GM12873 (cell line): ENCODE measurements around the gene SLC35E2B.

Source experiments
- TF ChIP-seq, protein P1 (sequence below): IDR thresholded peaks from 2 replicates; pipeline ENCODE4 v1.5.1; 2012; ENCODE audit warnings: low read depth, mild to moderate bottlenecking, moderate library complexity, low read length, control low read depth; ENCODE audit not compliant: insufficient read depth; ENCODE audit errors: missing control alignments

Gene SLC35E2B

DNA sequence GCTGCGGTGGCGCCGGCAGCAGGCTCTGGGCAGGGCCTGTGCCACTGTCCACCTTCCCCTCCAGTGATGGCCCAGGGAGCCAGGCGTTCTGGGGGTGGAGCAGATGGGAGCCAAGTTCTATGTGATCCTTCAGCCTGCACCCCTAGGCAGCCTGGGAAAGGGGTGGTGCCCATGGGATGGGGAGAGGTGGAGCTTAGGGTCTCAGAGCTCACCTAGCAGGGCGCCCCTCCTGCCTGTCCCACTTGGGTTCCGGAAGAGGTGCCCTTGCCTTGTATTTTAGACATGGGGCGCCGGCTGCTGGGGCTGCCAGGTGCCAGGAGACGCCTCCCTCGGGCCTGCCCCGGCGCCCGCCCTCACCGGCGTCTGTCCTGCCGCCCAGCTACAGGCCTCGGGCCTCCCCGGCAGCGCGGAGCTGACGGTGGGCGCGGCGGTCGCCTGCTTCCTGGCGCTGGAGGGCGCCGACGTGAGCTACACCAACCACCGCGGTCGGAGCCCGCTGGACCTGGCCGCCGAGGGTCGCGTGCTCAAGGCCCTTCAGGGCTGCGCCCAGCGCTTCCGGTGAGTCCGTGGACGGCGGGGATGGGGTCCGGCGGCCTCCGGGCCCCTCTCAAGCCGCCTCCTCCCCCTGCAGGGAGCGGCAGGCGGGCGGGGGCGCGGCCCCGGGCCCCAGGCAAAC is 63.7 kb downstream of the SLC35E2B start:
- TF ChIP-seq, protein P1, sequence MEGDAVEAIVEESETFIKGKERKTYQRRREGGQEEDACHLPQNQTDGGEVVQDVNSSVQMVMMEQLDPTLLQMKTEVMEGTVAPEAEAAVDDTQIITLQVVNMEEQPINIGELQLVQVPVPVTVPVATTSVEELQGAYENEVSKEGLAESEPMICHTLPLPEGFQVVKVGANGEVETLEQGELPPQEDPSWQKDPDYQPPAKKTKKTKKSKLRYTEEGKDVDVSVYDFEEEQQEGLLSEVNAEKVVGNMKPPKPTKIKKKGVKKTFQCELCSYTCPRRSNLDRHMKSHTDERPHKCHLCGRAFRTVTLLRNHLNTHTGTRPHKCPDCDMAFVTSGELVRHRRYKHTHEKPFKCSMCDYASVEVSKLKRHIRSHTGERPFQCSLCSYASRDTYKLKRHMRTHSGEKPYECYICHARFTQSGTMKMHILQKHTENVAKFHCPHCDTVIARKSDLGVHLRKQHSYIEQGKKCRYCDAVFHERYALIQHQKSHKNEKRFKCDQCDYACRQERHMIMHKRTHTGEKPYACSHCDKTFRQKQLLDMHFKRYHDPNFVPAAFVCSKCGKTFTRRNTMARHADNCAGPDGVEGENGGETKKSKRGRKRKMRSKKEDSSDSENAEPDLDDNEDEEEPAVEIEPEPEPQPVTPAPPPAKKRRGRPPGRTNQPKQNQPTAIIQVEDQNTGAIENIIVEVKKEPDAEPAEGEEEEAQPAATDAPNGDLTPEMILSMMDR: no peak

DNA sequence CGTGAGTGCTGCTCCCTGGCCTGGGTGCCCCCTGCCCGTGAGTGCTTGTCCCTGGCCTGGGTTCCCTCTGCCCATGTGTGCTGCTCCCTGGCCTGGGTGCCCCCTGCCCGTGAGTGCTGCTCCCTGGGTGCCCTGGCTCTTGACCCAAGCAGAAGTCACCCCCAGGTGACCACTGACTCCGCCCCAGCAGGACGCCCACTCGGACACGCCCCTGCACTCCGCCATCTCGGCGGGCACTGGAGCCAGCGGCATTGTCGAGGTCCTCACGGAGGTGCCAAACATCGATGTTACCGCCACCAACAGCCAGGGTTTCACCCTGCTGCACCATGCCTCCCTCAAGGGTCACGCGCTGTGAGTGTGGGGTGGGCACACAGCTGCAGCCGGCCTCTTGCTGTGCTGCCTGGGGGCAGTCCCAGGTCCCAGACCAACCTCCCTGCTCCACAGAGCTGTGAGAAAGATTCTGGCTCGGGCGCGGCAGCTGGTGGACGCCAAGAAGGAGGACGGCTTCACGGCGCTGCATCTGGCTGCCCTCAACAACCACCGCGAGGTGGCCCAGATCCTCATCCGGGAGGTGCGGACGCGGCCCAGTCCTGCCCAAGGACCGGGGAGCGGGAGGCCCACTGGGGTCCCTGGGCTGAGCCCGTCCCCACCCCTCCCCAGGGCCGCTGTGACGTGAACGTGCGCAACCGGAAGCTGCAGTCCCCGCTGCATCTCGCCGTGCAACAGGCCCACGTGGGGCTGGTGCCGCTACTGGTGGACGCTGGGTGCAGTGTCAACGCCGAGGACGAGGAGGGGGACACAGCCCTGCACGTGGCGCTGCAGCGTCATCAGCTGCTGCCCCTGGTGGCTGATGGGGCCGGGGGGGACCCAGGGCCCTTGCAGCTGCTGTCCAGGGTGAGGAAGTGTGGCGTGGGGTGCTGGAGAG is 64.5 kb downstream of the SLC35E2B start:
- TF ChIP-seq, protein P1: no peak

DNA sequence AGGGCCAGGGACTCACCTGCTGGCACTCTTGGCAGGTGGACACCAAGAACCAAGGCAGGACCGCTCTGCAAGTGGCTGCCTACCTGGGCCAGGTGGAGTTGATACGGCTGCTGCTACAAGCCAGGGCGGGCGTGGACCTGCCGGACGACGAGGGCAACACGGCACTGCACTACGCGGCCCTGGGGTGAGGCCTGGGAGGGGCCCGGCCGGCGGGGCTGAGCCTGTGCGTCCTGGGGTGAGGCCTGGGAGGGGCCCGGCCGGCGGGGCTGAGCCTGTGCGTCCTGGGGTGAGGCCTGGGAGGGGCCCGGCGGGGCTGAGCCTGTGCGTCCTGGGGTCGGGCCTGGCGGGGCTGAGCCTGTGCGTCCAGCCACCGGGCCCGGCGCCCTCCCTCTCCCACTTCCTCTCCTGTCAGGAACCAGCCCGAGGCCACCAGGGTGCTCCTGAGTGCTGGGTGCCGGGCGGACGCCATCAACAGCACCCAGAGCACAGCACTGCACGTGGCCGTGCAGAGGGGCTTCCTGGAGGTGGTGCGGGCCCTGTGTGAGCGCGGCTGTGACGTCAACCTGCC is 65.2 kb downstream of the SLC35E2B start:
- TF ChIP-seq, protein P1: no peak

DNA sequence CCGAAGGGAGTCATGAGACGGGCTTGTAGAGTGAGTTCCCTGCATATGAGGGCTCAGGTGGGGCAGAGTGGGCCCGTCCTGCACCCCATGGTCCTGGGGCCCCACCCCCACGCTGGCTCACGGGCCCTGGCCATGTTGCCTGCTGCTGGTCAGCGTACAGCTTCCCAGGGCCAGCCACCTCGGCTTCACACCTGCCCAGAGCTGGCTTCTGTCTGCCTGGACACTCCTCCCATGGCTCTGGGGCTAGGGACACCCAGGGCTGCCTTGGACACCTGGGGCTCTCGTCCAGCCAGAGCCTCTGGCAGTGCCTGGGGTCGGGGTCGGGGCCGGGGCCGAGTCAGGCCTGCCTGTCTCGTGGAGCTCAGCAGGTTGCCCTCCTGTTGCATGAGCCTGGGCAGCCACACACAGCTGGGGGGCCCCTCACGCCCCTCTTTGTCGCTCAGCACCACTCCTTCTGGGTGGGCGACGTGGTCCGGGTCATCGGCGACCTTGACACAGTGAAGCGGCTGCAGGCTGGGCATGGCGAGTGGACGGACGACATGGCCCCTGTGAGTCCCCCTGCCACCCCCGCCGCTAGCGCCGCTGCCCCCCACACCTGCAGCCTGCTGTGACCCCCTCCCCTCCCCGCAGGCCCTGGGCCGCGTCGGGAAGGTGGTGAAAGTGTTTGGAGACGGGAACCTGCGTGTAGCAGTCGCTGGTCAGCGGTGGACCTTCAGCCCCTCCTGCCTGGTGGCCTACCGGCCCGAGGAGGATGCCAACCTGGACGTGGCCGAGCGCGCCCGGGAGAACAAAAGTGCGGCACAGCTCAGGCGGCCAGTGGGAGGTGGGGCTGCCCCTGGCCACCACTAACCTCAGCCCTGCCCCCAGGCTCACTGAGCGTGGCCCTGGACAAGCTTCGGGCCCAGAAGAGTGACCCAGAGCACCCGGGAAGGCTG is 66.1 kb downstream of the SLC35E2B start:
- TF ChIP-seq, protein P1: no peak

DNA sequence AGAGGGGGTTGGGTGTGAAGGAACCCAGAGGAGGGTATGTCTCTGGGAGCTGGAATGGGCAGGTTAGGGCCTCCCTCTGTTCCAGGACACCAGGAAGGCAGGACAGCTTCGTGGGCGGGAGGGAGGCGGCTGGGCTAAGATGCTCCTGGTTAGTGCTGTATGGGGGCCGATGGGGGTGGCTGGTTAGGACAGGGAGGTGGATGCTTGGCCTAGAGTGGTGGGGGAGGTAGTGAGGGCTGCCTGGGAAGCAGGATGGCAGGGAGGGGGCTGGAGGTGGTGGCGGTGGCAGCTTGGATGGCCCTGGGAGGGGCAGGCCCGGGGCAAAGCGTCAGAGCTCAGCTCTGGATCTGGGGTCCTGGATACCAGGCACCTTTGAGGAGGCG is 66.8 kb downstream of the SLC35E2B start:
- TF ChIP-seq, protein P1: no peak

DNA sequence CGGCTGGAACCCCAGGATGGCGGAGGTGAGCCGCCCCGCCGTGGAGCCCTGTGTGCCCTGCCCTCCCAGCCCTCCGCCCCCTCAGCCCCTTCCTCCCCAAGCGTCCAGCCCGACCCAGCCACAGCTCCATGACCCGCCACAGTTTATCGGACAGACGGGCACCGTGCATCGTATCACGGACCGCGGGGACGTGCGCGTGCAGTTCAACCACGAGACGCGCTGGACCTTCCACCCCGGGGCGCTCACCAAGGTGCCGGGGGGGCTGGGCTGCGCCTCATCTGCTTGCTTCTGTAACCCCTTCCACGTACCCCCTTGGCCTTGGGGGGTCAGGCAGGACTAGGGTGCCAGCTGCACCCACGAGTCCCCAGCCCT is 67.2 kb downstream of the SLC35E2B start:
- TF ChIP-seq, protein P1: no peak
